Activated T-cell treated with anti-CD3 and anti-CD28 coated beads for 1 hour (primary cell): ENCODE results near the gene TNRC18.
"Not testable (repeated sequence)": the region's sequence is repeated elsewhere in the genome, so short reads cannot be mapped to it uniquely, and the experiment has no call there.

Experiments used
- DNase-seq: peaks from one replicate; pipeline ENCODE4 v3.0.0-alpha.2; 2020; ENCODE audit warnings: low read depth

The TNRC18 gene

GRCh38 chr7:5315761-5316160 lies 107.9 kb downstream of the TNRC18 start:
- no peak for DNase-seq

GRCh38 chr7:5314864-5315263 lies 108.8 kb downstream of the TNRC18 start:
- no peak for DNase-seq

GRCh38 chr7:5313076-5313885 lies 110.4 kb downstream of the TNRC18 start:
- not testable (repeated sequence) for DNase-seq

GRCh38 chr7:5312276-5313070 lies 111.2 kb downstream of the TNRC18 start:
- not testable (repeated sequence) for DNase-seq

GRCh38 chr7:5310822-5311405 lies 112.7 kb downstream of the TNRC18 start:
- DNase-seq, result no peak

GRCh38 chr7:5309146-5309545 lies 114.5 kb downstream of the TNRC18 start:
- no peak for DNase-seq

GRCh38 chr7:5307221-5308142 lies 116.2 kb downstream of the TNRC18 start:
- not testable (repeated sequence) for DNase-seq

- not testable (repeated sequence) for DNase-seq
Observed at GRCh38 chr7:5305050-5305449, 118.6 kb downstream of the TNRC18 start.

- DNase-seq, result no peak
Observed at GRCh38 chr7:5303591-5304505, 119.8 kb downstream of the TNRC18 start.

GRCh38 chr7:5303061-5303460 lies 120.6 kb downstream of the TNRC18 start:
- no peak for DNase-seq

- no peak for DNase-seq
Observed at GRCh38 chr7:5302577-5302976, 121.1 kb downstream of the TNRC18 start.

- no peak for DNase-seq
Observed at GRCh38 chr7:5300366-5300765, 123.3 kb downstream of the TNRC18 start.

- DNase-seq, result peak; percentile 66
Observed at GRCh38 chr7:5296611-5297226, 126.9 kb downstream of the TNRC18 start.

GRCh38 chr7:5296015-5296610 lies 127.5 kb downstream of the TNRC18 start:
- DNase-seq, result no peak

GRCh38 chr7:5295039-5296014 lies 128.3 kb downstream of the TNRC18 start:
- no peak for DNase-seq

GRCh38 chr7:5294169-5294987 lies 129.3 kb downstream of the TNRC18 start:
- no peak for DNase-seq

GRCh38 chr7:5291711-5292335 lies 131.8 kb downstream of the TNRC18 start:
- DNase-seq, result not testable (repeated sequence)
